GM23248 (cell line): Measurements from ENCODE around the gene DTNB. TPM values are rescaled to one million over a fixed set of nuclear protein-coding genes. Genes with fewer than 3 reads are reported as not detected.

Experiments used
- DNase-seq: peaks from one replicate; pipeline ENCODE4 v3.0.0-alpha.2; 2015
- H2AFZ ChIP-seq: fragments of 200-600 bp; sonication (generic); 2 replicates; pipeline ENCODE4 v1.6.1; 2016; ENCODE audit warnings: antibody characterized with exemption
- H3F3A ChIP-seq: fragments of 200-600 bp; sonication (generic); 2 replicates; pipeline ENCODE4 v1.6.1; 2016; ENCODE audit warnings: mild to moderate bottlenecking, antibody characterized with exemption, mixed run types; ENCODE audit not compliant: insufficient read depth
- H3K27ac ChIP-seq: fragments of 200-600 bp; sonication (generic); 2 replicates; pipeline ENCODE4 v1.5.1; 2016; ENCODE audit warnings: mild to moderate bottlenecking
- H3K27me3 ChIP-seq: fragments of 200-600 bp; sonication (generic); replicated peaks from 2 replicates; pipeline ENCODE4 v1.6.1; 2016; ENCODE audit warnings: mild to moderate bottlenecking; ENCODE audit not compliant: insufficient read depth
- H3K36me3 ChIP-seq: fragments of 200-600 bp; sonication (generic); 2 replicates; pipeline ENCODE4 v1.6.1; 2016; ENCODE audit warnings: low read depth, mild to moderate bottlenecking
- H3K4me1 ChIP-seq: fragments of 200-600 bp; sonication (generic); 2 replicates; pipeline ENCODE4 v1.6.1; 2016; ENCODE audit warnings: mild to moderate bottlenecking; ENCODE audit not compliant: insufficient read depth
- H3K4me2 ChIP-seq: fragments of 200-600 bp; sonication (generic); one replicate; pipeline ENCODE4 v1.6.1; 2016; ENCODE audit warnings: mild to moderate bottlenecking; ENCODE audit not compliant: unreplicated experiment
- H3K4me3 ChIP-seq: fragments of 200-600 bp; sonication (generic); 2 replicates; pipeline ENCODE4 v1.5.1; 2016; ENCODE audit warnings: mild to moderate bottlenecking
- H3K79me2 ChIP-seq: fragments of 200-600 bp; sonication (generic); 2 replicates; pipeline ENCODE4 v1.6.1; 2016; ENCODE audit warnings: mild to moderate bottlenecking; ENCODE audit not compliant: insufficient read depth
- H3K9ac ChIP-seq: fragments of 200-600 bp; sonication (generic); 2 replicates; pipeline ENCODE4 v1.6.1; 2016; ENCODE audit warnings: mild to moderate bottlenecking
- H3K9me2 ChIP-seq: fragments of 200-600 bp; sonication (generic); 2 replicates; pipeline ENCODE4 v1.6.1; 2016; ENCODE audit warnings: mixed run types, mild to moderate bottlenecking, moderate library complexity; ENCODE audit not compliant: insufficient read depth
- H3K9me3 ChIP-seq: fragments of 200-600 bp; sonication (generic); one replicate; pipeline ENCODE4 v1.6.1; 2017; ENCODE audit warnings: low read depth
- H4K20me1 ChIP-seq: fragments of 200-600 bp; sonication (generic); 2 replicates; pipeline ENCODE4 v1.6.0; 2016; ENCODE audit not compliant: insufficient read depth
- EZH2 ChIP-seq: fragments of 200-600 bp; sonication (generic); IDR thresholded peaks from 2 replicates; pipeline ENCODE4 v1.6.1; 2018; ENCODE audit warnings: antibody characterized with exemption, mild to moderate bottlenecking; ENCODE audit not compliant: insufficient read depth, poor library complexity, severe bottlenecking
- EZH2phosphoT487 ChIP-seq: fragments of 200-600 bp; sonication (generic); IDR thresholded peaks from 2 replicates; pipeline ENCODE4 v1.6.1; 2018; ENCODE audit warnings: antibody characterized with exemption, moderate library complexity, mild to moderate bottlenecking, low read depth; ENCODE audit not compliant: insufficient read depth
- WGBS, 2 experiments: methylation state at CpG; one replicate each; pipeline ENCODE4 v1.1.6; 2015 to 2017; ENCODE audit warnings: low lambda C conversion rate in 2 of 2, low coverage in 1 of 2; ENCODE audit errors: missing lambda C conversion rate in 2 of 2; 5-methylcytosine and 5-hydroxymethylcytosine counted together
- in situ Hi-C: fragments of 300-500 bp; cut with MboI; formaldehyde crosslinking; loops from 2 replicates; pipeline ENCODE4 v1.15.0; 2020
- polyA plus RNA-seq: library from polyadenylated mRNA; unstranded; fragments of >200 nt; fragmentation: Nextera tagmentation; extraction: Ambion mirVana; gene quantifications from 2 replicates; pipeline ENCODE4 v1.2.1, GENCODE V29; 2016
- total RNA-seq: library from RNA; depleted of rRNA; stranded (reverse); fragments of >200 nt; shearing (Covaris generic); gene quantifications from 2 replicates; pipeline ENCODE4 v1.2.3, GENCODE V29; 2014

The DTNB gene
- total and polyA plus RNA-seq, 2 experiments from 2014 or later = 1.1 to 4.0 TPM

DNA sequence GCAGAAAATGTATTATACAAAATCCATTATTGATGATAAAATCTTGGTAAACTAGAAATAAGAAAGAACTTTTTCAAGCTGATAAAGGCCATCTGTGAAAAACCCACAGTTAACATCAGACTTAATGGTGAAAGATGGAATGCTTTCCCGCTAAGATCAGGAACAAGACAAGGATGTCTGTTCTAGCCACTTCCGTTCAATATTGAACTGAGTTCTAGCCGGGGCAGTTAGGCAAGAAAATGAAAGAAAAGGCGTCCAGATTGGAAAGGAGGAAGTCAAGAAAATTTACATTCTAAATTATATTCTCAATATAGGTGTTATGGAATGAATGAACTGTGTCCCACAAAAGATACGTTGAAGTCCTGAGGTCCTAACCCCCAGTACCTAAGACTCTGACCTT lies 39.1 kb upstream of the DTNB start:
- H3K4me2 ChIP-seq = no peak overlapping the region
- peak overlapping the region; percentile 53; the same call in 1 of the 2 replicates for H2AFZ ChIP-seq
- H4K20me1 ChIP-seq = no peaks in the 10 kb centered on the region
- no peaks in the 10 kb centered on the region for H3K9me3 ChIP-seq
- peaks cover 29% of the 10 kb centered on the region for H3K27me3 ChIP-seq
- DNase-seq = no peak
- no peaks in the 10 kb centered on the region for H3K36me3 ChIP-seq
- no peaks in the 10 kb centered on the region for H3K4me1 ChIP-seq
- in situ Hi-C loops = no loop called here
- 64 to 69% methylated on average over 5 of the region's 5 CpGs for WGBS, 2 experiments
- no peak overlapping the region for H3K4me3 ChIP-seq
- no peaks in the 10 kb centered on the region for H3K79me2 ChIP-seq
- TF ChIP-seq EZH2 (no peak), EZH2phosphoT487 (no peak)
- H3F3A ChIP-seq = no peaks in the 10 kb centered on the region
- H3K9me2 ChIP-seq = no peaks in the 10 kb centered on the region
- no peak overlapping the region for H3K9ac ChIP-seq
- no peak overlapping the region for H3K27ac ChIP-seq

DNA sequence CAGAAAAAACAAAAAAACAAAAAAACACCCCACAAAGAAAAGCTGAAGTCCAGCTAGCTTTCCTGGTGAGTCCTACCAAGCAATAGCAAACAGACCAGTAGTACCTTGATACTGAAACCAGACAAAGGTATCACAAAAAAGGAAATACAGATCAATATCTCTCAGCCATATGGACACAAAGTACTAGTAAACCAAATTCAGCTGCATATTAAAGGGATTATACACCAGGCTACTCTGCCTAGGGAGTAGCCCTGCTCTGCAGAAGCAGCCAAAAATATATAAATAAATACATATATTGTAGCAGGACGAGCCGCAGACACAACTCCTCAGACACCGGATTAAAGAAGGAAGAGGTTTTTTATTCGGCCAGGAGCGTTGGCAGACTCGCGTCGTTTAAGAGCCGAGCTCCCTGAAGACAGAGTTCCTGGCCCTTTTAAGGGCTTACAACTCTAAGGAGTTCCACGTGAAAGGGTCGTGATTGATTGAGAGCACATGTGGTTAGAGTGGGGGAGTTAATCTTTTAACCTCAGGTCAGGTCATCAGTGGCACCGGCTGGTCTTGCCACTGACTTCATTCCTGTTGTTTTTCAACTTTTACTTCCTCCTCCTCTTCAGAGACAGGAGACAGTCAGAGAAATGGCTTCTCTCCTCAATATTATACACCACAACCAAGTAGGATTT lies 38.4 kb upstream of the DTNB start:
- no peak overlapping the region for H3K9ac ChIP-seq
- H2AFZ ChIP-seq = peak overlapping the region; percentile 53; the same call in 1 of the 2 replicates
- no peaks in the 10 kb centered on the region for H3K4me1 ChIP-seq
- H3K9me3 ChIP-seq = no peaks in the 10 kb centered on the region
- H3K79me2 ChIP-seq = no peaks in the 10 kb centered on the region
- no peaks in the 10 kb centered on the region for H3K9me2 ChIP-seq
- H3F3A ChIP-seq = no peaks in the 10 kb centered on the region
- in situ Hi-C loops = no loop called here
- TF ChIP-seq EZH2 (no peak), EZH2phosphoT487 (no peak)
- no peaks in the 10 kb centered on the region for H3K36me3 ChIP-seq
- WGBS, 2 experiments = 19 to 27% methylated on average over 12 of the region's 12 CpGs
- H3K4me2 ChIP-seq = no peak overlapping the region
- no peak overlapping the region for H3K27ac ChIP-seq
- no peak for DNase-seq
- no peaks in the 10 kb centered on the region for H4K20me1 ChIP-seq
- peak overlapping the region; percentile 14; the same call in 1 of the 2 replicates for H3K4me3 ChIP-seq
- peaks cover 29% of the 10 kb centered on the region for H3K27me3 ChIP-seq

DNA sequence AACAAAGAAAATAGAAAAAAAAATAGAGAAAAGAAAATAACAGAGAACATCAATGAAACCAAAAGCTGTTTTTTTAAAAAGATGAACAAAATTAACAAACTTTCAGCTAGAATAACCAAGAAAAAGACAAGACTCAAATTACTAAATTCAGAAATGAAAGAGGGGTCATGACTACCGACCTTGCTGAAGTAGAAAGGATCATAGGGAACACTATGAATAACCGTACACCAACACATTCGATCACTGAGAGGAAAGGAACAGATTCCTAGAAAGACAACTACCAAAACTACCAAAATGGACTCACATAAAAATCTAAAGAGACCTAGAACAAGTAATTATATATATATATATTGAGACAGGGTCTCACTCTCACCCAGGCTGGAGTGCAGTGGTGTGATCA lies 37.4 kb upstream of the DTNB start:
- H3K9ac ChIP-seq = no peak overlapping the region
- H3K4me3 ChIP-seq = no peak overlapping the region
- no peaks in the 10 kb centered on the region for H3F3A ChIP-seq
- in situ Hi-C loops = no loop called here
- DNase-seq = no peak
- H3K27ac ChIP-seq = no peak overlapping the region
- H3K27me3 ChIP-seq = peaks cover 26% of the 10 kb centered on the region
- no peak overlapping the region for H2AFZ ChIP-seq
- 87 to 88% methylated on average over 3 of the region's 3 CpGs for WGBS, 2 experiments
- no peaks in the 10 kb centered on the region for H3K36me3 ChIP-seq
- TF ChIP-seq EZH2phosphoT487 = no peak
- TF ChIP-seq EZH2 = no peak
- H4K20me1 ChIP-seq = no peaks in the 10 kb centered on the region
- H3K4me2 ChIP-seq = no peak overlapping the region
- H3K4me1 ChIP-seq = no peaks in the 10 kb centered on the region
- no peaks in the 10 kb centered on the region for H3K79me2 ChIP-seq
- H3K9me3 ChIP-seq = no peaks in the 10 kb centered on the region
- H3K9me2 ChIP-seq = no peaks in the 10 kb centered on the region

DNA sequence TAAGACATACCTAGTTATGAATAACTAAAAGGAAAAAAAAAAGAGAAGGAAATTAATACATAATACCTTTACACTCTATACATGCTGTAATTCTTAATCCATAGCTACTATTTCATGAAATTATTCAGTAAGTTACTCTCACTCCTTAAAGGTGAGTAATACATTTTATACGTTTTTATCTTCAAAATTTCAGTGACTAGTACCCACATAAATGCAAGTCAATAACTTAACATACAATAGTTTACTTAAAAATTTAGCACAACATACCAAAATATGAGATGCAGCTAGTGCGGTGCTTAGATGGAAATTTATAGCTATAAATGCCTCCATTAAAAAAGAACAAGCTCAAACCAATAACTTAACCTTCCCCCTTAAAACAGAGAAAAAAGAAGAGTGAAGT lies 36.0 kb upstream of the DTNB start:
- Histone ChIP-seq H3K4me3 (no peak overlapping the region), H3K9me2 (no peaks in the 10 kb centered on the region), H3K79me2 (no peaks in the 10 kb centered on the region), H3K4me1 (no peaks in the 10 kb centered on the region), H4K20me1 (no peaks in the 10 kb centered on the region), H3K36me3 (no peaks in the 10 kb centered on the region), H3K4me2 (no peak overlapping the region), H3F3A (no peaks in the 10 kb centered on the region), H2AFZ (no peak overlapping the region), H3K9me3 (no peaks in the 10 kb centered on the region), H3K27ac (no peak overlapping the region), H3K27me3 (peaks cover 23% of the 10 kb centered on the region), H3K9ac (no peak overlapping the region)
- in situ Hi-C loops = no loop called here
- no peak for DNase-seq
- 59 to 60% methylated on average over 2 of the region's 2 CpGs for WGBS, 2 experiments
- TF ChIP-seq EZH2 = no peak
- TF ChIP-seq EZH2phosphoT487 = no peak
